NCI-H345 treated with DMSO at 0.1 percent for 48 hours (cell line): Measurements from ENCODE around the gene APPL2.
A peak's percentile ranks its signal among the peaks of the same experiment; 100 is the strongest.

Experiments
- DNase-seq: peaks from one replicate; lab custom pipeline; 2025; ENCODE audit not compliant: unreplicated experiment; lab: John Stamatoyannopoulos, UW

The APPL2 gene, protein sequence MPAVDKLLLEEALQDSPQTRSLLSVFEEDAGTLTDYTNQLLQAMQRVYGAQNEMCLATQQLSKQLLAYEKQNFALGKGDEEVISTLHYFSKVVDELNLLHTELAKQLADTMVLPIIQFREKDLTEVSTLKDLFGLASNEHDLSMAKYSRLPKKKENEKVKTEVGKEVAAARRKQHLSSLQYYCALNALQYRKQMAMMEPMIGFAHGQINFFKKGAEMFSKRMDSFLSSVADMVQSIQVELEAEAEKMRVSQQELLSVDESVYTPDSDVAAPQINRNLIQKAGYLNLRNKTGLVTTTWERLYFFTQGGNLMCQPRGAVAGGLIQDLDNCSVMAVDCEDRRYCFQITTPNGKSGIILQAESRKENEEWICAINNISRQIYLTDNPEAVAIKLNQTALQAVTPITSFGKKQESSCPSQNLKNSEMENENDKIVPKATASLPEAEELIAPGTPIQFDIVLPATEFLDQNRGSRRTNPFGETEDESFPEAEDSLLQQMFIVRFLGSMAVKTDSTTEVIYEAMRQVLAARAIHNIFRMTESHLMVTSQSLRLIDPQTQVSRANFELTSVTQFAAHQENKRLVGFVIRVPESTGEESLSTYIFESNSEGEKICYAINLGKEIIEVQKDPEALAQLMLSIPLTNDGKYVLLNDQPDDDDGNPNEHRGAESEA

DNA sequence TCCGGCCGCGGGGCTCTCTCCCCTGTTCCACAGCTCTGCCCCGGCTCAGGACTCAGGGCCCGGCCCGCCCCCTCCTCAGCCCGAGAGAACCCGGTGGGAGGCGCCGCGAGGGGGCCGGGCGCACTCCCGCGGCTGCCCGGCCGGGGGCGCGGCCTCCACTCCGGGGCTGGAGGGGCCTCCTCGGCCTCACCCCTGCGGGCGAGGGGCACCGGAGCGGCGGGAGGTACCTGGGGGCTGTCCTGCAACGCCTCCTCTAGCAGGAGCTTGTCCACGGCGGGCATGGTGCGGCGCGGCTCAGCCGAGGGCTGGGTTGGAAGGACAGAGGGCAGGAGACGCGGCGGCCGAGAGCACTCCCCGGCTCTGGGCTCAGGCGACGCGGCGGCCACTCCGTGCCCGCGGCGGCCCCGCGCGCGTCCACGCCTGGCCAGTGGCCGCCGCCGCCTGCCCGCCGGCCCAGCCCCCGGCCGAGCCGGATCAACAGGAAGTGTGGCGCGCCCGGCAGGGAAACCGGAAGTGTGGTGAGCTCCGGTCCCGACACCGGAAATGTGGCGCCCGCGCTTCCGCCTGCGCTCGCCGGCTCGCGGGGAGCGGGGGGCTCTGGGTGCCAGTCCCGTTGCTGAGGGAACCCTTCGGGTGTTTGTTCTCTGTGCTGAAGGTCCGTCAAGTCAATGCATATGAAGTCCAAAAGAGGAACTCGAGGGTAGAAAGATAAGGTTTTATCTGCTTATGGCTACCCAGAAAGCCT is at the start of gene APPL2:
Gene APPL2 (minus strand): TSS at position 443 of the 745 bp plus-strand sequence. CDS start 162 bp downstream, at position 281.
- peak; percentile 91 for DNase-seq

DNA sequence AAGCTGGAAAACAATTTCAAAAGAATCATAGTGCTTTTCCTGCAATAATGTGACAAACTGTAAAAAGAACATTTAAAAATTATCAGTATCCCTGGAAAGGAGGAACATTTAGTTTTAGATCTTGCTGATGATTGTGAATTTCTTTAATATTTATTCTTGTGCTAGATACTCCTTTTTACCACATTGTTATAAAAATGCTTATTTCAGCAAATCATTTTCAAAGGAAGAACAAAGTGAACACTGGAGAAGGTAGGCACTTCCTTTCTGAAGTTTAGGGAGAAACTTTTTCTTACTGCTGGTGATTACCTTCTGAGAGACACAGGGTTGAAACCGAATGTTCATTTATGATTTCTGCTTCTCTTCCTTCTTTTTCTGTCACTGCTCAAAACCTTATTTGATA is 49.4 kb upstream of the APPL2 start:
- no peak for DNase-seq

DNA sequence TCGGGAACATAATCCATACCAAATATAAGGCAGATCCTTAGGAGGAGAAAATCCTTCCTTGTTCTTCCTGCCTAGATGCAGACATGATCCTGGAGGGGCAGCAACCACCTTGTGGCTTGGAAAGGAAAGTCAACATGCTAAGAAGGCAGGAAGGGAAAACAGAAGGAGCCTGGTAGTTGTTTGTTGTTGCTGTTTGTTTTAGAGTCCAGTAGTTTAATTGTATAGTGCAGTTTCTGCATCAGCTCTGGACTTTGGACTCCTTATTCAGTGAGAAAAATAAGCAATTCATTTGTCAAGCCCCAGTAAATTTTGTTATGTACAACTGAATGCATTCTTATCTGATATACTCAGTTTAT is 45.7 kb upstream of the APPL2 start:
- DNase-seq: no peak

DNA sequence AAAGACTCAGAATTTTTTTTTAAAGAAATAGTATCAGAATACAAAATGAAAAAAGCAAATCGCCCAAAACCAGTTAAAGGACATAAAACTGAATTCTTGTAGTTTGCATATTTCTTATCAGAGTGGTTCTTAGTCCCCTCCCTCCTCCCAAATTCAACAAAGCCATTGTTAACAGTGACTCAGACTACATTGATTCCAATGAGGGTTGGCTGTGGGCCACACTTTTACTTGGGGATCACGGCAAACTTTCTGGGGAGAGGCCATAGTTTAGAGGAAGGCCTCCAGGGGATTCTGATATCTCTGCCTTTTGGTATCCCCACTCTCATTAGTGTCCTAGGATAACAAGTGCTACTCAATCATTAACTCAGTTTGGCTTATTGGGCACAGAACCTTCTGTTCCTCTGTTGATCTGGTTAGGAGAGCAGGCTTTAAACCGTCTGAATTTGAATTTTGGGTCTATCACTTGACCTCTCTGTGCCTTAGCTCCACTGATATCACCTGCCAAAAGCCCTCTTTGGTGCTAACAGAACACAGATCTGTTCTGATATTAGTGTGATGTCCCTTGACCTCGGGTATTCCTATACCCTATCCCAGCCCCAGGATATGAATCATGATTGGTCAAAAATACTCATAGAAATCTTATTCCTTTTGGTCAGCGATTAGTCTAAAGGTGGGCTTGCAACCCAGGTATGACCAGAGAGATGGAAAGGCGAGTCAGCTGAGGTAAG is 45.2 kb upstream of the APPL2 start:
- no peak for DNase-seq

DNA sequence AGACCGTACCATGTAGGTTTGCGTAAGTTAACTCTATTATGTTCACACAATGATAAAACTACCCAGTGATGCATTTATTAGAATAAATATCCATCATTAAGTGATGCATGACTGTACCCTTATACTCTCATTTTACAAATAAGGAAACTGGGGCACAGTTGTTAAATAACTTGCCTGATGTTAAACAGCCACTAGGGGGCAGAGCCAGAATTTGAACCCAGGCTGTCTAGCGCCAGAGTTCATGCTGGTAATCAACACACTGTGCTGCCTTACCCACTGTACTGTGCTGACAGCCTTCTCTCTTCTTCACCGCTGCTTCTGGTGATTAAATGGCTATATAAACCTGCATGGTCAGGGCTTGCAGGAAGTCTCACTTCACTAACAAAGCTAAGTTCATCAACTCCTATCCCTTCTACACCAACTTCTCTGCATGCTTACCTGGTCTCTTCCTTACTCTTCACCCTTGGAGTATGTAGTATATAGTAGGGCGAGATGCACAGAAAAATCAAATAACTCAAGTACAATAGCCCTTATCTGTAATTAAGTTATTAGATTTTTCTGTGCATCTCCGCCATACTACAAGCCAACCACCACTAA is 43.6 kb upstream of the APPL2 start:
- peak; percentile 29 for DNase-seq

DNA sequence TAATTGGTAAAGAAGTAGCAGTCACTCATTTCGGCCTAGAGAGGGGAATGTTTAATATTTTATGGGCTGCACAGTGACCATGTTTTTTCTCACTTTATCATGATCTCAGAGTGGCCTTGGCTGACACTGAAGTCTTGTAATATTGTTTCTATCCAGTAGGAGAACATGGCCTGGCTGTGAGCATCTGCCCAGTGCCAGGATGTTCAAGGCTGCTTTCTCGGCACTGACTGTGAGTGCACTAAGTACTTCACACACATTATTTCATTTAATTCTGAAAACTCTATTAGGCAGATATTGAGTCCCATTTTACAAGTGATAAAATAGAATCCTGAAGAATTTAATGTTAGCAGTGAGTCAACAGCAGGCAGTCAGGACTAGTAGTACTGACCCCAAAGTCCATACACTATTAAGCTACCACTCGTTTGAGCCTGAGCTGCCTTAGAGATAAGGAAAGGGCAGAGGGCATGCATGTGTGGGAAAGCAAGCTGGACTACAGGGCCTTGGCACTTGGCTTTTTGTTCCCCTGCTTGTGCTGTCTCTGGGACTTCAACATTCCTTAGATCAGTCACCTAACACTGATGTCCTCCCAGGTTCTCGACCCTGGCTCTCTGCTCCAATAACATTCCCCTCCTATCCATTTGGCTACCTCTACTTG is 42.2 kb upstream of the APPL2 start:
- no peak for DNase-seq

DNA sequence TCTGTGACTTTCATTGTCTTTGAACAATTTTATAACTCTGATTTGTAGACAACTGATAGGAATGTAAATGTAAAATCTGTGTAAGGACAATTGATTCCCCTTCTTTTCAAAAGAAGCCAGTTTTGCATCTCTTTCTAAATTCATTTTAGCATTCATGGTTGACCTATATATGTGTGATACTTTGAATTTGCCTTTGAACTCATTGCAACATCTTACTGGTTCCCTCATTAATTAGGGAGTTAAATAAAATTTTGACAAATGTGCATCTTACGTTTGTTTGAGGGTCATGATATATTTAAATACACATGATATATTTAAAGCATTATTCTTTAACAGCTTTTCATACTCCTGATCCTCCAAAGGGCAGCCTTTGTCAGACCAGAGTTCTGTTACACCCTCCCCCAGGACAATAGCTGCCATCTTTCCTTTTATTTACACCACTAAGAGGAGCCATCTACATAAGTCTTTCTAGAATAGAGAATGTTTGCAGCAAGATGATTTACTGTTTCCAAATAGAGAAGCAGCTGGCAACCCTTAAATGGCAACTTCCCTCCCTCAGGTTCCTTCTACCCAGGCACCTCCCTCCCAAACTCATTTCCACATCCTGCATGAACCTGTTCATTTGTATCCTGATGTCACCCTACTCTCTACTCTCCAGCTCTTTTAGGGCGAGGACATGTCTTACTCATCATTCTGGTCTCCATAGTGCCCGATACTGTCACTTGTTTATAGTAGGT is 40.2 kb upstream of the APPL2 start:
- DNase-seq: no peak

DNA sequence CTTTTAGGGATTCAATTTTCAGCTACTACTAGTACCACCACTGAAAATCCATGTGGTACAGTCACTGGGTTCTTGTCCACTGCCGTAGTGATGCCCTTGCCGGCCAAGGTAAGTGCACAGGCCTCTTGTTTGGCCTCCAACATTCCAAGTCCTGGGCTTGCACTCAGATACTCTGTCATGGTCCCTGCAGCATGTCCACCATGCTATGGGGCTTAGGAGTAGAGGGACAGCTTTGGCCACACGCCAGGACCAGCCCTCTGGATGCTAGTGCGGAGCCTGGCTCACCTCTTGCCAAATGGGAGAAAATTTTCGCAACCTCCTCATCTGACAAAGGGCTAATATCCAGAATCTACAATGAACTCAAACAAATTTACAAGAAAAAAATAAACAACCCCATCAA is 38.6 kb upstream of the APPL2 start:
- DNase-seq: no peak

DNA sequence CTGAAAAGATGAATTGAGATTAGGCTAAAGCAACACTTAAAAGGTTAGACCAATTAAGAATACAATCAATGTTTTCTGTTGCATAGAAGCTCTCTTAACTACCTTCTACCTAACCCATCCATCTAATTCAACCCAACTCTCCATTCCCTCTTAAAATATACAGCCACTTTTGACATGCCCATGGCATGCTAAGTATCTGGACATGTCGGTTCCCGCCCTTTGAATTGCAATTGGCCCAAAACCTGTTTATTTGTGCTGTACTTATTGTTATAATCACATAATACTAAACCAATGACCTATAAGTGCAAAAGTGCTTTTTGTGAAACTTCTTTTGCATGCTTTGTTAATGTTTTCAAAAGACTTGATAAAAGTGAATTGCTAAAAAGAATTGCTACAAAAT is 37.6 kb upstream of the APPL2 start:
- DNase-seq: peak; percentile 28

DNA sequence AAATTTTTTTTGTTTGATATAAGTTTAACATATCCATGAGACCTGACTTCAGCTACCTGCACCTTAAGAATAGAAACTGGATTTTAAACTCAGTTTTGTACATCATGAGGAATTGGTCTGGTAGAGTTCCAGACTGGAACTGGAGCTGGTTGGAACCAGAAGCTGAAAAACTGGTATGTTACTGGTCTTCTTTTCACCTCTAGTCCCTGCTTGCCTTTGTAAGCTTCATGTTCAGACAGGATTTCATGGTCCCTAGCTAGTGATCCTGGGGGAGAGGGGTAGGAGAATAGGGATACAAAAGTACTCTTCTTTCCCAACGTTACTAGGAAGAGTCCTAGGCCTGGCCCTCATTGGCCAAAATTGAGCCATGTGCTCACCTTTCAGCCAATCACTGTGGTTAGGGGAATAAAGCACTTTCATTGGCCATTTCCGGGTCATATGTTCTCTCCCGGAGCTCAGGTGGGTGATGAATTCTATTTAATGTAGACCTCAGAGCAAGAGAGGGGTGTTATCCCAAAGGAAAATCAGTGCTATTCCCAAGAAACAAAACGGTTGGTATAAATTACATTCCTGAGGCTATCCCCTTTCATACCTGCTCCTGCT is 36.9 kb upstream of the APPL2 start:
- no peak for DNase-seq

DNA sequence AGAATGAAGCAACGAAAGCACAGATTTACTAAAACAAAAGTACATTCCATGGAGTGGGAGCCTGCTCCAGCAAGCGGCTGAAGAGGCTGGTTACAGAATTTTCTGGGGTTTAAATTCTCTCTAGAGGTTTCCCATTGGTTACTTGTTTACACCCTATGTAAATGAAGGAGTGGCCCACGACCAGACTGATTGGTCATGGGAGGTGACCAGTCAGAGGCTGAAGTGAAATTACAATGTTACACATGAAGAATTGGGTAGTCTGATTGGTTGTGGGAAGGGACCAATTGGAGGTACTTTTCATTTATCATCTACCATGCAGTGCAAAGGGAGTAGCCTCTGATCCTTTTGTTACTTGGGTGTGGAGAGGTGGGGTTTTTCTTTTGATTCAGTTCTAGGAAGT is 36.2 kb upstream of the APPL2 start:
- DNase-seq: no peak

DNA sequence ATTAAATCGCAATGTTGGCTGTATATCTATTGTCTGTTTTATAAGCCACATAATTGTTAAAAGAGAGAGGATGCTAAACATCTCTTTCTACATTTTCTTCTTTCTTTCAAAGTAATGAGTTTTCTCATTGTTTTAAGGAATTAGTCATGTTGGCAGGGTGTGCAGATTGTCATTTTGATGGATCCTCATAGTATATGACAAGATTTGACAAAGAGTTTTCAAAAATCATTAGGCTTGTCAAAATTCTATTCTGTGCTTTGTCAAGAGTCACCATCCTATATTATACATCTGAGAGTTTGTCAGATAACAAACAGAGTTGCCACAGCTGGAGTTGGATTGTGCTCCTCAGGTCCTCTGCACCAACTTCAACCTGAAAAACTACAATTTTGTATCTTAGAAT is 35.4 kb upstream of the APPL2 start:
- DNase-seq: no peak

DNA sequence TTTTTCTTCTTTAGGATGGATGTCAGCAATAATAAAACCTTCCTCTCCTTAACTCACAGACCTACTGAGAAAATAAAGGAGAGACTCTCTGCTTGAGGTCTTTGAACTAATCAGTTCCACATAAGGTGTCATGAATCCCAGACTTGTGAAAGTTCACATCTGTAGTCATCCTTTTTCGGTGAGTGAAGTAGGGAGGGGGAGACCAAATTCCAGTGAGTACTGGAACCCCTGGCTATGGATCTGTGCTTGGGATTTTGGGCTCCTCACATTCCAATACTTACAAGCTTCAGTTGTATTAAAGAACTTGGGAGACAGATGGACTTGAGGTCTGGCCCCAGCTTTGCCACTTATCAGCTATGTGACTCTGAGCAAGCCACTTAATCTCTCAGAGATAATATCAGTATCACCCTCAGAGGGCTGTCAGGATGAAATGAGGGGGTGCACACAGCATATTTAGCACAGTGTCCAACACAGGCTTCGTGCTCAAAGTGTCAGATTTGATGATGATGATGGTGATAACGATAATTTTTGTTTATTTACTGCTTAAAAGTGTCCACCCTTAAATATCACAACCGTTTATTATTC is 34.8 kb upstream of the APPL2 start:
- DNase-seq: no peak

DNA sequence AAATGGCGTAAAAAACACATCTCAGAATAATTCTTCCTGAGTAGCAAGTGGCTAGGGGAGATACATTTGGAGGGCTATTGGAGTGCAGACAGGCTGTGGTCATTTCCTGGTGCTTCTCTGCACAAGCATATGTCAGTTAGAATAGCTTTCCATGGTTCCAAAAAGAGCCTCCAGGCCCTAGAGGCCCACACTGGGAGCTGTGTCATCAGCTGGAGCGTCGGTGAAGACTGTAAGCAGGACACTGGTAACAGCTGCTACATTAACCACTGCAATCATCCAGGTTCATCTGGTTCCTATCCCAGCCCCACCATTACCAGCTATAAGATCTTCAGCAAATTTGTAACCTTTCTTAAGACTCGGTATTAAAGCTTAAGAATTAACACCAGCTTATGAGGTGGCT is 31.7 kb upstream of the APPL2 start:
- DNase-seq: no peak

DNA sequence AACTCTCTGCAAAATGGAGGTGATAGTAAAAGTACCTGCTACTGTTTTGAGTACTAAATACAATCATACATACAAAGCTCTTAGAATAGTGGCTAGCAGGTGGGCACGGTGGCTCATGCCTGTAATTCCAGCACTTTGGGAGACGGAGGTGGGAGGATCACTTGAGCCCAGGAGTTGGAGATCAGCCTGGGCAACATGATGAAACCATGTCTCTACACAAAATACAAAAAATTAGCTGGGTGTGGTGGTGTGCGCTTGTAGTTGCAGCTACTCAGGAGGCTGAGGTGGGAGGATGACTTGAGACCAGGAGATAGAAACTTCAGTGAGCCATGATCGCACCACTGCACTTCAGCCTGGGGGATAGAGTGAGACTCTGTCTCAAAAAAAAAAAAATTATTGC is 28.8 kb upstream of the APPL2 start:
- DNase-seq: no peak

DNA sequence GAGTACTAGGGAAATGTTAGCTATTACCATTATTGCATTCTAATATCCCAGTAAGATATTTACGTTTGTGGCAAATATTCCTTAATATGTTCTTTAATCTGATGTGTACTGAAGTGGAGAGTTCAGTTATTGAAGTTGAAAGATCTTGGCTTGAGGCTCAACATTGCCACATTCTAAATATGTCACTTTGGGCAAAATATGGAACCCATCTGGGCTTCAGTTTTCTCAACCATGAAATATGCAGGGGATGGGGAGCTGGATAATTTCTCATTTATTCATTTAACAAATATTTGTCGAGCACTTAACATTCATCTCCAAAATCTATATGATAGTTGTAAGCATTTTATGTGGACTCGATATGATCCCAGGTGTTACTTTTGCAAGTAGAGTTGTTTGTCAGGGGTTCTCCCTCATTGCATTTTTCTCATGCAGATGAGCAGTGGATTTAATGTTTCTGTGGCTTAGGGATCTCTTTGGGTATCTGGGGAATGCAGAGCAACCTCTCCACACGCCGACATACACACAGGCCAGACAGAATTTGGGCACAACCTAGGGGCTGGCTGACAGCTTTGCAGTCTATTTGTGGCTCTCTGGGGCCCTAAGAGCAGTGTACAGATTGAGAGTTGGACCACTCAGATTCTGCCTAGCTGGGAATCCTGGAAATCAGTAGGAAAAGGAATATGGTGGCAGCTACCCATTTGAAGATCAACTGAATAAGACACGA is 26.6 kb upstream of the APPL2 start:
- no peak for DNase-seq

DNA sequence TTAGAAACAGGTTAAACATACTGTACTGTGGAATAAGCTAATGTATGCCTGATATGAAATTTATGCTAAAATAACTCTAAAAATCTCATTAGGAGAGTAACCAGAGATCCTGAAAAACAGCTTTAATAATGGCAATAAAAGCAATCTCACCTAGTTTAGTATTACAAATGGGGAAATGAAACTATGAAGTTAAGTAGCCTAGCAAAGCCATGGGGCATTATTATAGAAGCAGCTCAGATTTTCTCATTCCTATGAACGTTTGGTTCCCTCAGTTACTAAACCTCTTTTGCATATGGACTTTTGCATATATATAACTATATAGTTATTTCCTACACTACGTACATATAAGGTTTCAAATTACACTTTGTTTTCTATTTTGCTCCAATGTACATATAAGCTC is 25.0 kb upstream of the APPL2 start:
- DNase-seq: no peak

DNA sequence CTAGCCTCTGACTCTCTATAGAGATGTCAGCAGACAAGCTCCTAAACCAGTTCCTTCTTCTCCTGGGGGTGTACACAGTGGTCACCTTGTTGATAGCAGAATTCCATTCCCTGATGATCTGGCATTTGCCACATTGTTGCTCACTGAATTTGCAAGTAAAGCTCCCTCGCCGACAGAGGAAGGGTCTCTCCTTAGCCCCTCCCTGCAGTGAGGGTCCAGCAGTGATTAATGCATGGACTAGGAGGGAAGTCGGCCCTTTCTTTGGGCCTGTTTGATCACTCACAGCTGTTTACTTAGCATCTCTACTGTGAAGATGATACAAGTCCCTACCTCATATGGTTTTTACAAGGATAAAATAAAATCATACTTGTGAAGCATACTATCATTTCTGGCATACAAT is 23.3 kb upstream of the APPL2 start:
- no peak for DNase-seq
